GM12878 (cell line): ENCODE data around the gene TBCE. TPM values are rescaled to one million over a fixed set of nuclear protein-coding genes. Genes with fewer than 3 reads are reported as not detected.

Experiments used
- ATAC-seq: fragments of 200-7000 bp; cut with Tn5 transposase; 3 replicates; pipeline ENCODE4 v1.9.1; 2020; ENCODE audit warnings: mild to moderate bottlenecking, moderate library complexity
- BruUV-seq: library from RNA; stranded (reverse); fragments of 400-500 nt; replicated peaks from 2 replicates; lab custom pipeline; 2021; lab: Mats Ljungman, UMichigan
- CTCF ChIA-PET: fragments of 300-600 bp; sonication (Branson Sonifier 250); formaldehyde crosslinking; extraction: SDS; loops from one replicate; lab custom pipeline; 2021; ENCODE audit warnings: inconsistent platforms; lab: Yijun Ruan, JAX
- POLR2A ChIA-PET: fragments of 350-600 bp; formaldehyde crosslinking; extraction: SDS; loops from one replicate; lab custom pipeline; 2021; ENCODE audit warnings: inconsistent platforms; lab: Charles Lee
- RAD21 ChIA-PET: fragments of 300-600 bp; sonication (Branson Sonifier 250); formaldehyde crosslinking; loops from one replicate; lab custom pipeline; 2023; ENCODE audit warnings: antibody characterized with exemption; ENCODE audit not compliant: unreplicated experiment; lab: Charles Lee
- SMC1A ChIA-PET: fragments of 300-600 bp; sonication (Branson Sonifier 250); formaldehyde crosslinking; loops from one replicate; lab custom pipeline; 2023; ENCODE audit not compliant: unreplicated experiment, uncharacterized antibody; lab: Charles Lee
- DNase-seq: peaks from one replicate; pipeline ENCODE4 v3.0.0-alpha.2; 2011; ENCODE audit warnings: low read depth, low spot score
- FAIRE-seq: peaks from 3 replicates; lab custom pipeline; 2011; peaks lifted over from hg19 to GRCh38; lab: Jason Lieb, UNC
- H2AFZ ChIP-seq: 2 replicates; pipeline ENCODE4 v1.6.0; 2011; ENCODE audit warnings: low read depth, low read length, control low read depth; ENCODE audit not compliant: control insufficient read depth
- H3K27ac ChIP-seq: 2 replicates; pipeline ENCODE4 v1.5.1; 2011; ENCODE audit warnings: control low read depth; ENCODE audit not compliant: control insufficient read depth, insufficient read depth
- H3K27me3 ChIP-seq, 2 experiments: replicated peaks in 1 of 2; 2 replicates each; pipeline versions ENCODE4 v1.6.0 to v1.6.1; 2011; ENCODE audit warnings: low read length in 1 of 2; ENCODE audit not compliant: control insufficient read depth in 2 of 2, insufficient read depth in 2 of 2
- H3K36me3 ChIP-seq, 2 experiments: 2 replicates each; pipeline ENCODE4 v1.5.1; 2011; ENCODE audit warnings: low read length in 1 of 2; ENCODE audit not compliant: control insufficient read depth in 2 of 2, insufficient read depth in 2 of 2
- H3K4me1 ChIP-seq: 2 replicates; pipeline ENCODE4 v1.6.1; 2011; ENCODE audit warnings: mild to moderate bottlenecking, low read length, moderate library complexity, mixed read lengths; ENCODE audit not compliant: control insufficient read depth, insufficient read depth
- H3K4me2 ChIP-seq: 2 replicates; pipeline ENCODE4 v1.6.0; 2011; ENCODE audit warnings: control low read depth; ENCODE audit not compliant: control insufficient read depth, insufficient read depth
- H3K4me3 ChIP-seq: fragments of 200-600 bp; sonication (generic); 2 replicates; pipeline ENCODE4 v1.5.1; 2016
- H3K79me2 ChIP-seq: 2 replicates; pipeline ENCODE4 v1.6.0; 2011; ENCODE audit warnings: low read length; ENCODE audit not compliant: control insufficient read depth, insufficient read depth
- H3K9ac ChIP-seq: 2 replicates; pipeline ENCODE4 v1.8.0; 2011; ENCODE audit warnings: low read length, control low read depth, mixed read lengths; ENCODE audit not compliant: control insufficient read depth, insufficient read depth
- H3K9me3 ChIP-seq: replicated peaks from 3 replicates; pipeline ENCODE4 v1.5.1; 2011; ENCODE audit warnings: mild to moderate bottlenecking, low read length; ENCODE audit not compliant: control insufficient read depth, insufficient read depth
- H4K20me1 ChIP-seq: 2 replicates; pipeline ENCODE4 v1.6.0; 2011; ENCODE audit not compliant: control insufficient read depth, insufficient read depth
- BCLAF1 ChIP-seq: fragments of 450-650 bp; IDR thresholded peaks from 2 replicates; pipeline ENCODE4 v1.6.1; 2017; ENCODE audit warnings: antibody characterized with exemption, mild to moderate bottlenecking, moderate library complexity
- BMI1 ChIP-seq: fragments of 450-650 bp; IDR thresholded peaks from 2 replicates; pipeline ENCODE4 v1.6.1; 2016; ENCODE audit warnings: mild to moderate bottlenecking, moderate library complexity, borderline replicate concordance
- PAX5 ChIP-seq: IDR thresholded peaks from 2 replicates; pipeline ENCODE4 v1.6.1; 2011; ENCODE audit warnings: low read depth, low read length, borderline replicate concordance
- POLR2AphosphoS2 ChIP-seq: IDR thresholded peaks from 2 replicates; pipeline ENCODE4 v1.6.1; 2011; ENCODE audit warnings: low read depth, mild to moderate bottlenecking, low read length, improper control_type of control experiment, moderate library complexity
- RCOR1 ChIP-seq: conservative IDR thresholded peaks from 2 replicates; pipeline ENCODE4 v1.6.1; 2012; ENCODE audit warnings: low read depth, low read length, improper control_type of control experiment
- RELA ChIP-seq: fragments of 450-650 bp; IDR thresholded peaks from 2 replicates; pipeline ENCODE4 v1.8.0; 2014; ENCODE audit warnings: borderline replicate concordance; ENCODE audit not compliant: partially characterized antibody
- SIX5 ChIP-seq: IDR thresholded peaks from 2 replicates; pipeline ENCODE4 v1.6.1; 2011; ENCODE audit warnings: mild to moderate bottlenecking, low read depth, low read length, moderate library complexity; ENCODE audit not compliant: severe bottlenecking
- SMAD1 ChIP-seq: fragments of 450-650 bp; IDR thresholded peaks from 2 replicates; pipeline ENCODE4 v1.6.1; 2018; ENCODE audit warnings: mild to moderate bottlenecking, low read depth; ENCODE audit not compliant: partially characterized antibody
- WRNIP1 ChIP-seq: IDR thresholded peaks from 2 replicates; pipeline ENCODE4 v1.6.1; 2011; ENCODE audit warnings: low read depth, low read length, improper control_type of control experiment, borderline replicate concordance
- ZBTB40 ChIP-seq: fragments of 450-650 bp; IDR thresholded peaks from 2 replicates; pipeline ENCODE4 v1.6.1; 2016; ENCODE audit warnings: mild to moderate bottlenecking, moderate library complexity, borderline replicate concordance
- WGBS: methylation state at CpG from one replicate; pipeline ENCODE4 v1.1.6; 2016; ENCODE audit warnings: low lambda C conversion rate; ENCODE audit not compliant: insufficient replicate concordance, insufficient coverage; ENCODE audit errors: missing lambda C conversion rate; 5-methylcytosine and 5-hydroxymethylcytosine counted together
- in situ Hi-C: fragments of 300-500 bp; cut with MboI; formaldehyde crosslinking; loops from 9 replicates; pipeline ENCODE4 v1.14.3; 2018; ENCODE audit warnings: mixed read lengths
- intact Hi-C: fragments of 100-400 bp; cut with micrococcal nuclease; formaldehyde crosslinking; loops from one replicate; pipeline ENCODE4 v1.14.2; 2022; ENCODE audit not compliant: unreplicated experiment
- polyA plus RNA-seq, 11 experiments: library from polyadenylated mRNA; depleted of rRNA in 4 of 11; unstranded in 6 of 11; stranded (reverse) in 5 of 11; fragments of >200 nt; fragmentation: Nextera tagmentation in 4 of 11; fragmentation: Illumina TruSeq in 1 of 11; extraction: Ambion mirVana in 4 of 11; extraction: Trizol in 1 of 11; gene quantifications; 1 replicate in 1 of 11; 2 replicates in 10 of 11; pipeline versions ENCODE4 v1.2.1 to v1.2.3, GENCODE V29; 2011 to 2016; ENCODE audit warnings: inconsistent platforms in 2 of 11, missing spikeins in 2 of 11, low read depth in 1 of 11
- total RNA-seq, 4 experiments: library from RNA; depleted of rRNA in 3 of 4; stranded (reverse); fragments of >200 nt in 3 of 4; fragmentation: Illumina TruSeq in 1 of 4; extraction: Trizol in 1 of 4; gene quantifications; 2 replicates each; pipeline versions ENCODE4 v1.2.1 to v1.2.3, GENCODE V29; 2013 to 2021
- TF ChIP-seq, protein P1 (sequence below): IDR thresholded peaks from 2 replicates; pipeline ENCODE4 v1.6.1; 2011; ENCODE audit warnings: mild to moderate bottlenecking, low read depth, low read length, moderate library complexity; ENCODE audit not compliant: insufficient replicate concordance

The TBCE gene
- total and polyA plus RNA-seq, 10 of the 15 experiments (the other 5 are each of a cell fraction or from before 2014, with no cell fraction given) = 22.7 to 48.7 (median 29.2) TPM

DNA sequence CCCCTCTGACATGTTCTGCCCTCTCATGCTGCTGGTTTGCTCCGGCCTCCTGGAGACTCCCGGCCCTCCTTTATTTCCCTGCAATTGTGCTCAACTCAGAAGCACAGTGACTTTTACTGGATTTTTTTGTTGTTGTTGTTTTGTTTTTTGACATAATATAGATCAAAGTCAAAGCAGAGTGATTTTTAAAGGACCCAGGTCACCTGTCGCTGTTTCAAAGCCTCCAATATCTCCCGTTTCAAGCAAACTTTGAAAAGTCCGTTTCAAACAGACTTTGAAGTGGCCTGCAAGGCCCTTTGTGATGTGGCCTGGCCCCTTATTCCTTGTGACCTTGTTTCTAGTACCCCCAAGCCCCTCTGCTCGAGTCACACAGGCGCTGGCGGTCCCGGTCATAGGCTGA lies 58.1 kb downstream of the TBCE start (continued):
- TF ChIP-seq ZBTB40 = no peak
- TF ChIP-seq RELA = no peak
- no peak for TF ChIP-seq SMAD1

GRCh38 chr1:235426143-235426542 lies 58.9 kb downstream of the TBCE start:
- Histone ChIP-seq H3K27me3 (no peaks in the 10 kb centered on the region), H2AFZ (no peak overlapping the region), H3K4me3 (no peak overlapping the region), H3K4me2 (no peak overlapping the region), H3K27ac (no peak overlapping the region), H3K79me2 (no peaks in the 10 kb centered on the region), H3K9me3 (no peaks in the 10 kb centered on the region), H3K36me3 (no peaks in the 10 kb centered on the region; a peak in 1 of 4 replicates), H4K20me1 (no peaks in the 10 kb centered on the region), H3K4me1 (peaks cover 10% of the 10 kb centered on the region), H3K9ac (no peak overlapping the region)
- ChIA-PET CTCF (interaction anchor here (3.0 kb wide), 1 partner anchor 10 kb away, joined by 17 read pairs; no protein-coding TSS in a partner anchor), RAD21 (no interaction called here), POLR2A (no interaction called here), SMC1A (no interaction called here)
- in situ Hi-C loops = no loop called here
- no peak for FAIRE-seq
- intact Hi-C loops = no loop called here
- no peak for TF ChIP-seq BMI1
- TF ChIP-seq, protein P1, sequence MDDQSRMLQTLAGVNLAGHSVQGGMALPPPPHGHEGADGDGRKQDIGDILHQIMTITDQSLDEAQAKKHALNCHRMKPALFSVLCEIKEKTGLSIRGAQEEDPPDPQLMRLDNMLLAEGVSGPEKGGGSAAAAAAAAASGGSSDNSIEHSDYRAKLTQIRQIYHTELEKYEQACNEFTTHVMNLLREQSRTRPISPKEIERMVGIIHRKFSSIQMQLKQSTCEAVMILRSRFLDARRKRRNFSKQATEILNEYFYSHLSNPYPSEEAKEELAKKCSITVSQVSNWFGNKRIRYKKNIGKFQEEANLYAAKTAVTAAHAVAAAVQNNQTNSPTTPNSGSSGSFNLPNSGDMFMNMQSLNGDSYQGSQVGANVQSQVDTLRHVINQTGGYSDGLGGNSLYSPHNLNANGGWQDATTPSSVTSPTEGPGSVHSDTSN = no peak
- TF ChIP-seq WRNIP1 = no peak
- TF ChIP-seq PAX5 = no peak
- TF ChIP-seq SIX5 = no peak
- TF ChIP-seq POLR2AphosphoS2 = no peak
- no peak for TF ChIP-seq BCLAF1
- TF ChIP-seq RCOR1 = no peak
- 97% methylated on average over 4 of the region's 4 CpGs for WGBS
- no peak for ATAC-seq
- no peak for DNase-seq
- BruUV-seq = no TSS peak
